ENCODE measurements around the gene VEGFA. TPM values are rescaled to one million over a fixed set of nuclear protein-coding genes. Genes with fewer than 3 reads are reported as not detected.

The VEGFA gene
- total RNA-seq, 1 donor from 2014 or later, result 136 TPM

DNA sequence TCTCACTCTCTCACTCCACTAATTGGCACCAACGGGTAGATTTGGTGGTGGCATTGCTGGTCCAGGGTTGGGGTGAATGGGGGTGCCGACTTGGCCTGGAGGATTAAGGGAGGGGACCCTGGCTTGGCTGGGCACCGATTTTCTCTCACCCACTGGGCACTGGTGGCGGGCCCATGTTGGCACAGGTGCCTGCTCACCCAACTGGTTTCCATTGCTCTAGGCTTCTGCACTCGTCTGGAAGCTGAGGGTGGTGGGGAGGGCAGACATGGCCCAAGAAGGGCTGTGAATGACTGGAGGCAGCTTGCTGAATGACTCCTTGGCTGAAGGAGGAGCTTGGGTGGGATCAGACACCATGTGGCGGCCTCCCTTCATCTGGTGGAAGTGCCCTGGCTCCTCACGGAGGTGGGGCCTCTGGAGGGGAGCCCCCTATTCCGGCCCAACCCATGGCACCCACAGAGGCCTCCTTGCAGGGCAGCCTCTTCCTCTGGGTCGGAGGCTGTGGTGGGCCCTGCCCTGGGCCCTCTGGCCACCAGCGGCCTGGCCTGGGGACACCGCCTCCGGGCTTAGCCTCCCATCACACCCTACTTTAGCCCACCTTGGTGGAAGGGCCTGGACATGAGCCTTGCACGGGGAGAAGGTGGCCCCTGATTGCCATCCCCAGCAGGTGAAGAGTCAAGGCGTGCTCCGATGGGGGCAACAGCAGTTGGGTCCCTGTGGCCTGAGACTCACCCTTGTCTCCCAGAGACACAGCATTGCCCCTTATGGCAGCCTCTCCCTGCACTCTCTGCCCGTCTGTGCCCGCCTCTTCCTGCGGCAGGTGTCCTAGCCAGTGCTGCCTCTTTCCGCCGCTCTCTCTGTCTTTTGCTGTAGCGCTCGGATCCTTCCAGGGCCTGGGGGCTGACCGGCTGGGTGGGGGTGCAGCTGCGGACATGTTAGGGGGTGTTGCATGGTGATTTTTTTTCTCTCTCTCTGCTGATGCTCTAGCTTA, 11.2 kb downstream of the VEGFA start:
- H3K4me1 Mint-ChIP-seq (ENCODE audit: unreplicated experiment), result peaks cover 7% of the 10 kb centered on the region
- H3K9me3 Mint-ChIP-seq, result no peaks in the 10 kb centered on the region
- no peak for DNase-seq (ENCODE audit: extremely low spot score, unreplicated experiment)
- H3K27me3 Mint-ChIP-seq, result no peaks in the 10 kb centered on the region
- H3K4me3 Mint-ChIP-seq, result no peak overlapping the region
- no peak for TF ChIP-seq CTCF (conservative IDR thresholded peaks at IDR 0.05)
- peaks cover 26% of the 10 kb centered on the region for H3K36me3 Mint-ChIP-seq
- H3K27ac Mint-ChIP-seq, result peak overlapping the region; percentile 50

DNA sequence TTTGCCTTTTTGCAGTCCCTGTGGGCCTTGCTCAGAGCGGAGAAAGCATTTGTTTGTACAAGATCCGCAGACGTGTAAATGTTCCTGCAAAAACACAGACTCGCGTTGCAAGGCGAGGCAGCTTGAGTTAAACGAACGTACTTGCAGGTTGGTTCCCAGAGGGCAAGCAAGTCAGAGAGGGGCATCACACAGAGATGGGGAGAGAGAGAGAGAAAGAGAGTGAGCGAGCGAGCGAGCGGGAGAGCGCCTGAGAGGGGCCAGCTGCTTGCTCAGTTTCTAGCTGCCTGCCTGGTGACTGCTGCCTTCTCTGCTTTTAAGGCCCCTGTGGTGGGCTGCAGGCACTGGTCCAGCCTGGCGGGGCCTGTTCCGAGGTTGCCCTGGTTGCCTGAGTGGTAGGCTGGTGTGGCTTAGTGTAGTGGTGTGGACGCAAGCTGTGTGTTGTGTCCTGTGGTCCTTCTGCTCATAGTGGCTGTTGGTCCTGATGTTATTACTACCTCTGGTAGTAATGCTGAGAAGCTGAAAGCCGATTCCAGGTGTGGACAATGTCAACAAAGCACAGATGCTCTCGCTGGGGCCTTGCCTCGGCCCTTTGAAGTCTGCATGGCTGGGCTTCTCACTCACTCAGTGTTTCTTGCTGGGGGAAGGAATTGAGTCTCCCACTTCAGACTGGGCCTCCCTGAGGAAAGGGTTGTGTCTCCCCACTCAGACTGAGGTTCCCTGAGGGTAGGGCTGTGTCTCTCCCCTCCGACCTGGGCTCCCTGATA, 12.1 kb downstream of the VEGFA start:
- H3K9me3 Mint-ChIP-seq, result no peaks in the 10 kb centered on the region
- H3K27ac Mint-ChIP-seq, result peak overlapping the region; percentile 50
- no peaks in the 10 kb centered on the region for H3K27me3 Mint-ChIP-seq
- H3K36me3 Mint-ChIP-seq, result peaks cover 22% of the 10 kb centered on the region
- no peak for TF ChIP-seq CTCF (conservative IDR thresholded peaks at IDR 0.05)
- H3K4me1 Mint-ChIP-seq (ENCODE audit: unreplicated experiment), result peaks cover 7% of the 10 kb centered on the region
- no peak for DNase-seq (ENCODE audit: extremely low spot score, unreplicated experiment)
- H3K4me3 Mint-ChIP-seq, result no peak overlapping the region

GRCh38 chr6:43782764-43783513, 12.9 kb downstream of the VEGFA start:
- no peak for TF ChIP-seq CTCF (conservative IDR thresholded peaks at IDR 0.05)
- Mint-ChIP-seq H3K4me1 (ENCODE audit: unreplicated experiment) (peaks cover 7% of the 10 kb centered on the region), H3K4me3 (no peak overlapping the region), H3K9me3 (no peaks in the 10 kb centered on the region), H3K36me3 (peaks cover 20% of the 10 kb centered on the region), H3K27me3 (no peaks in the 10 kb centered on the region), H3K27ac (peak overlapping the region; percentile 50)
- no peak for DNase-seq (ENCODE audit: extremely low spot score, unreplicated experiment)

GRCh38 chr6:43784049-43784855, 14.2 kb downstream of the VEGFA start:
- no peaks in the 10 kb centered on the region for H3K9me3 Mint-ChIP-seq
- H3K36me3 Mint-ChIP-seq, result peaks cover 16% of the 10 kb centered on the region
- no peaks in the 10 kb centered on the region for H3K27me3 Mint-ChIP-seq
- H3K27ac Mint-ChIP-seq, result no peak overlapping the region
- DNase-seq (ENCODE audit: extremely low spot score, unreplicated experiment), result no peak
- no peak for TF ChIP-seq CTCF (conservative IDR thresholded peaks at IDR 0.05)
- H3K4me1 Mint-ChIP-seq (ENCODE audit: unreplicated experiment), result peaks cover 7% of the 10 kb centered on the region
- no peak overlapping the region for H3K4me3 Mint-ChIP-seq

Measured in type B pancreatic cell (in vitro differentiated cells).